ENCODE data around the gene CXCL11.

- TF ChIP-seq CTCF (conservative IDR thresholded peaks at IDR 0.05; ENCODE audit: low read length) (no peak), EZH2phosphoT487 (IDR thresholded peaks at IDR 0.05; ENCODE audit: borderline replicate concordance) (no peak)
Measured at GRCh38 chr4:76028350-76028765, 7.5 kb downstream of the CXCL11 start.

Data from Loucy (cell line).